Mesendoderm (in vitro differentiated cells): ENCODE measurements around the gene EPC1.
"Not testable (repeated sequence)": the region's sequence is repeated elsewhere in the genome, so short reads cannot be mapped to it uniquely, and the experiment has no call there.

Experiments
- DNase-seq: peaks from one replicate; pipeline ENCODE4 v3.0.0; 2013
- H2AK5ac ChIP-seq: 2 replicates; pipeline ENCODE4 v1.6.1; 2013; ENCODE audit warnings: low read length, inconsistent platforms
- H2BK120ac ChIP-seq: 2 replicates; pipeline ENCODE4 v1.6.1; 2013; ENCODE audit warnings: low read depth, mild to moderate bottlenecking, low read length, moderate library complexity, mixed read lengths
- H2BK15ac ChIP-seq: replicated peaks from 2 replicates; pipeline ENCODE4 v1.6.1; 2013; ENCODE audit warnings: low read depth, mild to moderate bottlenecking, moderate library complexity
- H2BK5ac ChIP-seq: 2 replicates; pipeline ENCODE4 v1.6.1; 2013; ENCODE audit warnings: low read length, inconsistent platforms
- H3K18ac ChIP-seq: 2 replicates; pipeline ENCODE4 v1.6.1; 2013; ENCODE audit warnings: mild to moderate bottlenecking, low read length, mixed read lengths
- H3K23ac ChIP-seq: one replicate; pipeline ENCODE4 v1.6.1; 2013; ENCODE audit warnings: low read length
- H3K27ac ChIP-seq: 2 replicates; pipeline ENCODE4 v1.5.1; 2013; ENCODE audit warnings: low read depth, mild to moderate bottlenecking, inconsistent platforms, low read length, moderate library complexity
- H3K27me3 ChIP-seq: 2 replicates; pipeline ENCODE4 v1.6.1; 2013; ENCODE audit warnings: low read length, control low read depth, mild to moderate bottlenecking, inconsistent platforms; ENCODE audit not compliant: insufficient read depth, poor library complexity
- H3K36me3 ChIP-seq: 2 replicates; pipeline ENCODE4 v1.6.1; 2013; ENCODE audit warnings: low read length, inconsistent platforms; ENCODE audit not compliant: control insufficient read depth, insufficient read depth
- H3K4ac ChIP-seq: one replicate; pipeline ENCODE4 v1.6.1; 2013; ENCODE audit warnings: low read depth, mild to moderate bottlenecking, low read length, moderate library complexity
- H3K4me1 ChIP-seq: 2 replicates; pipeline ENCODE4 v1.6.1; 2013; ENCODE audit warnings: low read depth, low read length, inconsistent platforms; ENCODE audit not compliant: control insufficient read depth
- H3K4me2 ChIP-seq: 2 replicates; pipeline ENCODE4 v1.6.1; 2013; ENCODE audit warnings: low read length
- H3K4me3 ChIP-seq: 2 replicates; pipeline ENCODE4 v1.5.1; 2013; ENCODE audit warnings: mild to moderate bottlenecking, low read length
- H3K56ac ChIP-seq: one replicate; pipeline ENCODE4 v1.6.1; 2013; ENCODE audit warnings: low read length
- H3K79me1 ChIP-seq: 2 replicates; pipeline ENCODE4 v1.6.1; 2013; ENCODE audit warnings: low read length, inconsistent platforms
- H3K79me2 ChIP-seq: 2 replicates; pipeline ENCODE4 v1.6.1; 2013; ENCODE audit warnings: mild to moderate bottlenecking, low read length; ENCODE audit not compliant: control insufficient read depth, insufficient read depth
- H3K9ac ChIP-seq: 2 replicates; pipeline ENCODE4 v1.6.1; 2013; ENCODE audit warnings: low read length, inconsistent platforms
- H4K5ac ChIP-seq: one replicate; pipeline ENCODE4 v1.6.1; 2013; ENCODE audit warnings: low read length
- H4K8ac ChIP-seq: one replicate; pipeline ENCODE4 v1.6.1; 2013; ENCODE audit warnings: low read depth, mild to moderate bottlenecking, control low read depth, low read length, moderate library complexity
- WGBS: extraction: QIAGEN DNeasy Blood & Tissue Kit; methylation state at CpG from one replicate; pipeline ENCODE4 v1.1.7; 2013; ENCODE audit warnings: low lambda C conversion rate, missing lambda C conversion rate; ENCODE audit not compliant: insufficient coverage; ENCODE audit errors: extremely low coverage; 5-methylcytosine and 5-hydroxymethylcytosine counted together

EPC1 gene

GRCh38 chr10:32233375-32233774, 113.6 kb downstream of the EPC1 start:
- H3K9ac ChIP-seq, H3K27ac ChIP-seq, H3K4me2 ChIP-seq, H3K23ac ChIP-seq, H2AK5ac ChIP-seq, H2BK120ac ChIP-seq, H3K79me1 ChIP-seq, H3K36me3 ChIP-seq, H2BK5ac ChIP-seq, H4K8ac ChIP-seq, H3K4ac ChIP-seq, H2BK15ac ChIP-seq, DNase-seq, H3K18ac ChIP-seq, H3K56ac ChIP-seq, H3K79me2 ChIP-seq, H3K4me3 ChIP-seq, H4K5ac ChIP-seq, H3K27me3 ChIP-seq, H3K4me1 ChIP-seq: not testable (repeated sequence)
- no CpG with 5 or more reads among the region's 36 CpGs for WGBS

GRCh38 chr10:32232378-32232777, 114.6 kb downstream of the EPC1 start:
- H3K56ac ChIP-seq: no peak overlapping the region
- H4K8ac ChIP-seq: no peak overlapping the region
- H3K79me1 ChIP-seq: no peaks in the 10 kb centered on the region
- H3K27me3 ChIP-seq: no peaks in the 10 kb centered on the region
- no peak overlapping the region for H2BK120ac ChIP-seq
- no peak overlapping the region for H2AK5ac ChIP-seq
- H2BK15ac ChIP-seq: no peak overlapping the region
- no peak overlapping the region for H3K4me2 ChIP-seq
- H3K4ac ChIP-seq: no peak overlapping the region
- H3K4me1 ChIP-seq: no peaks in the 10 kb centered on the region
- H2BK5ac ChIP-seq: no peak overlapping the region
- H3K4me3 ChIP-seq: no peak overlapping the region
- H3K23ac ChIP-seq: no peak overlapping the region
- H4K5ac ChIP-seq: no peak overlapping the region
- peak; percentile 30 for DNase-seq
- no peak overlapping the region for H3K27ac ChIP-seq
- H3K79me2 ChIP-seq: no peaks in the 10 kb centered on the region
- no peaks in the 10 kb centered on the region for H3K36me3 ChIP-seq
- H3K18ac ChIP-seq: no peak overlapping the region
- no peak overlapping the region for H3K9ac ChIP-seq
- WGBS: no CpG with 5 or more reads among the region's 1 CpG

- not testable (repeated sequence) for H3K9ac ChIP-seq, H2AK5ac ChIP-seq, DNase-seq, H3K27ac ChIP-seq, H3K56ac ChIP-seq, H3K4me2 ChIP-seq, H3K79me1 ChIP-seq, H4K5ac ChIP-seq, H3K4me3 ChIP-seq, H3K79me2 ChIP-seq, H3K18ac ChIP-seq, H3K4me1 ChIP-seq, H3K27me3 ChIP-seq, H3K4ac ChIP-seq, H2BK120ac ChIP-seq, H4K8ac ChIP-seq, H3K36me3 ChIP-seq, H2BK15ac ChIP-seq, H3K23ac ChIP-seq, H2BK5ac ChIP-seq
- WGBS: no CpG with 5 or more reads among the region's 7 CpGs
Observed at GRCh38 chr10:32229788-32230187, 117.2 kb downstream of the EPC1 start.

GRCh38 chr10:32229170-32229569, 117.8 kb downstream of the EPC1 start:
- H3K4me3 ChIP-seq: no peak overlapping the region
- no peak overlapping the region for H4K8ac ChIP-seq
- H3K56ac ChIP-seq: no peak overlapping the region
- no peak overlapping the region for H4K5ac ChIP-seq
- H3K36me3 ChIP-seq: no peaks in the 10 kb centered on the region
- no peak overlapping the region for H3K4me2 ChIP-seq
- H2AK5ac ChIP-seq: no peak overlapping the region
- no peak overlapping the region for H2BK15ac ChIP-seq
- no peak overlapping the region for H3K27ac ChIP-seq
- H3K79me2 ChIP-seq: no peaks in the 10 kb centered on the region
- H3K18ac ChIP-seq: no peak overlapping the region
- no peak overlapping the region for H3K4ac ChIP-seq
- H3K27me3 ChIP-seq: no peaks in the 10 kb centered on the region
- H3K23ac ChIP-seq: no peak overlapping the region
- no peak overlapping the region for H2BK5ac ChIP-seq
- no peaks in the 10 kb centered on the region for H3K79me1 ChIP-seq
- no CpG with 5 or more reads among the region's 3 CpGs for WGBS
- no peak for DNase-seq
- H3K9ac ChIP-seq: no peak overlapping the region
- no peaks in the 10 kb centered on the region for H3K4me1 ChIP-seq
- H2BK120ac ChIP-seq: no peak overlapping the region

- no peak overlapping the region for H2BK5ac ChIP-seq
- H3K56ac ChIP-seq: no peak overlapping the region
- no peak overlapping the region for H3K4me2 ChIP-seq
- no peaks in the 10 kb centered on the region for H3K79me1 ChIP-seq
- no peak for DNase-seq
- H3K9ac ChIP-seq: no peak overlapping the region
- H4K5ac ChIP-seq: no peak overlapping the region
- no peak overlapping the region for H3K4me3 ChIP-seq
- H3K23ac ChIP-seq: no peak overlapping the region
- H3K27ac ChIP-seq: no peak overlapping the region
- no peak overlapping the region for H2BK15ac ChIP-seq
- H4K8ac ChIP-seq: no peak overlapping the region
- no peaks in the 10 kb centered on the region for H3K79me2 ChIP-seq
- H3K18ac ChIP-seq: no peak overlapping the region
- H3K27me3 ChIP-seq: no peaks in the 10 kb centered on the region
- WGBS: no CpG with 5 or more reads among the region's 2 CpGs
- no peaks in the 10 kb centered on the region for H3K4me1 ChIP-seq
- no peaks in the 10 kb centered on the region for H3K36me3 ChIP-seq
- H2BK120ac ChIP-seq: no peak overlapping the region
- no peak overlapping the region for H2AK5ac ChIP-seq
- H3K4ac ChIP-seq: no peak overlapping the region
Observed at GRCh38 chr10:32227802-32228201, 119.2 kb downstream of the EPC1 start.

- Histone ChIP-seq H3K4me3 (no peak overlapping the region), H2BK120ac (no peak overlapping the region), H3K18ac (no peak overlapping the region), H3K79me2 (no peaks in the 10 kb centered on the region), H2BK15ac (no peak overlapping the region), H3K4ac (no peak overlapping the region), H3K56ac (no peak overlapping the region), H3K9ac (no peak overlapping the region), H3K27ac (no peak overlapping the region), H4K5ac (no peak overlapping the region), H3K36me3 (no peaks in the 10 kb centered on the region), H3K4me2 (no peak overlapping the region), H2AK5ac (no peak overlapping the region), H3K27me3 (no peaks in the 10 kb centered on the region), H3K23ac (no peak overlapping the region), H3K4me1 (no peaks in the 10 kb centered on the region), H3K79me1 (no peaks in the 10 kb centered on the region), H4K8ac (no peak overlapping the region), H2BK5ac (no peak overlapping the region)
- DNase-seq: no peak
- WGBS: no CpG with 5 or more reads among the region's 1 CpG
Observed at GRCh38 chr10:32226624-32227023, 120.3 kb downstream of the EPC1 start.
